Measurements from ENCODE around the gene SLC41A3. TPM values are rescaled to one million over a fixed set of nuclear protein-coding genes. Genes with fewer than 3 reads are reported as not detected.

SLC41A3 gene
- total and polyA plus RNA-seq, 2 of the 4 experiments (the other 2 are of a cell fraction): 30.5 to 43.5 TPM

DNA sequence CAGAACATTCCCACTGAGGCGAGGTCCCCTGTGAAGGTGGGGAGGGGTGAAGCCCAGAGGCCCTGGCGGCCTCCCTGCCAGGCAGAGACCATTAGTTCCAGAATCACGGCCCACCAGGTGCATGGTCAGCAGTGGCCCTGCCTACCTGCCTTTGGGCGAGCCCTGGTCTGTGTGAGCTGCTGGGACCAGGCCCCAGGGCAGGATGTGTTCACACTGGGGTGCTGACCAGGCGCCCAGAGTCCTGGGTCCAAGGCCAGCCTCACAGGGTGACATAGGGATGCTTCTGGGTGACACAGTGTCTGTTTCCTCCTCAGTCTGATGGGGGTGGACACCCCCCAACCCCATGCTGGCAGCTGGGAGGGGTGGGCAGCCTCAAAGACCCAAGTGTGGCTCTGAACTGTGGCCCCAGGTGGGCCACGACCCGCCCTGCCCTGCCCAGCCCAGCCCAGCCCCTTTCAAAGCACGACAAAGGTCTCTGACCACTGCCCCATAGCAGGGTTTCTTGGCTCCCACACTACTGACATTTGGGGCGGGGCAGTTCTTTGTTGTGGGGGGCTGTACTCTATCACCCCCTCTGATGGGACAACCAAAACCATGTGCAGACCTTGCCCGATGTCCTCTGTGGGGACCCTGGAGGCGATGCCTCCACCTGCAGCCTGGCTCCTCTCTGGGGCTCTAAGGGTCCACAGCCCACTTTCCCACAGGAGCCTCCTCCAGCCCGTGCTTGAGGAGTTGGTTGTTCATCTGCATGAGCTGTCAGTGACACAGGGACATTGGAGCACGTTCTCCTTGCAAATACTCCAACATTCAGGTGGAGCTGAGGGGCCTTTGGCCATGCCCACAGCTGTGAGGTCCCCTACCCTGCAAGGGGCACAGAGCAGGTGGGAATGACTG is 44.8 kb upstream of the SLC41A3 start:
- Histone ChIP-seq H3K27me3 (ENCODE audit: control insufficient read depth, insufficient read depth, low read length) (peaks cover 52% of the 10 kb centered on the region), H4K20me1 (ENCODE audit: insufficient read depth, low read length) (no peaks in the 10 kb centered on the region), H3K27ac (ENCODE audit: insufficient read depth, low read length) (no peak overlapping the region), H4K5ac (ENCODE audit: low read depth, low read length) (no peak overlapping the region), H2AK9ac (replicated peaks; ENCODE audit: low read depth, low read length, poor library complexity) (no peak overlapping the region), H3K9me1 (ENCODE audit: insufficient read depth, low read length) (no peaks in the 10 kb centered on the region), H3K56ac (ENCODE audit: extremely low read depth, insufficient read depth, low read length) (no peak overlapping the region), H2AK5ac (ENCODE audit: low read depth, low read length) (no peak overlapping the region), H4K8ac (ENCODE audit: low read depth in 2 of 2, low read length in 2 of 2) (no peak overlapping the region), H3K23ac (ENCODE audit: low read depth, low read length) (no peak overlapping the region), H3K14ac (replicated peaks; ENCODE audit: low read depth, low read length) (no peak overlapping the region), H3K9me3 (ENCODE audit: control insufficient read depth, insufficient read depth, low read length) (no peaks in the 10 kb centered on the region), H3K36me3 (ENCODE audit: control insufficient read depth, insufficient read depth, low read length) (no peaks in the 10 kb centered on the region), H2BK20ac (ENCODE audit: low read depth, low read length) (no peak overlapping the region), H3K4ac (ENCODE audit: low read depth, low read length) (no peak overlapping the region), H4K91ac (ENCODE audit: insufficient read depth, low read depth, low read length) (no peak overlapping the region), H3K9ac (ENCODE audit: low read depth, low read length) (no peak overlapping the region), H2AFZ (replicated peaks; ENCODE audit: low read length, poor library complexity) (no peak overlapping the region), H3K79me1 (ENCODE audit: low read depth in 1 of 2, low read length in 2 of 2) (no peaks in the 10 kb centered on the region), H2BK5ac (ENCODE audit: low read depth, low read length, poor library complexity, severe bottlenecking) (no peak overlapping the region), H2BK15ac (ENCODE audit: low read depth, low read length) (no peak overlapping the region), H3K4me1 (ENCODE audit: control insufficient read depth, insufficient read depth, low read length) (no peaks in the 10 kb centered on the region), H2BK120ac (ENCODE audit: low read depth, low read length) (no peak overlapping the region), H3K18ac (ENCODE audit: low read depth, low read length) (no peak overlapping the region), H3K4me3 (ENCODE audit: insufficient read depth, low read depth, low read length) (no peak overlapping the region), H3K4me2 (ENCODE audit: low read depth, low read length) (no peak overlapping the region)
- dilution Hi-C loops (cut with HindIII; ENCODE audit: low sequenced_read_pairs, unreplicated experiment) (no loop called here), in situ Hi-C loops (cut with MboI; ENCODE audit: low sequenced_read_pairs) (no loop called here), intact Hi-C loops (cut with micrococcal nuclease) (no loop called here)
- POLR2A ChIA-PET (ENCODE audit: unreplicated experiment): no interaction called here
- no CpG with 5 or more reads among the region's 13 CpGs for WGBS, 2 experiments (ENCODE audit: extremely low coverage in 2 of 2, insufficient read length in 1 of 2)
- ATAC-seq (ENCODE audit: low read depth): no peak
- no peak for DNase-seq
- CTCF ChIA-PET: no interaction called here
- no TSS peak for BruUV-seq (replicated peaks)
- TF ChIP-seq MAZ (IDR thresholded peaks at IDR 0.05; ENCODE audit: borderline replicate concordance, low read depth, low read length): no peak
- TF ChIP-seq, protein P1, sequence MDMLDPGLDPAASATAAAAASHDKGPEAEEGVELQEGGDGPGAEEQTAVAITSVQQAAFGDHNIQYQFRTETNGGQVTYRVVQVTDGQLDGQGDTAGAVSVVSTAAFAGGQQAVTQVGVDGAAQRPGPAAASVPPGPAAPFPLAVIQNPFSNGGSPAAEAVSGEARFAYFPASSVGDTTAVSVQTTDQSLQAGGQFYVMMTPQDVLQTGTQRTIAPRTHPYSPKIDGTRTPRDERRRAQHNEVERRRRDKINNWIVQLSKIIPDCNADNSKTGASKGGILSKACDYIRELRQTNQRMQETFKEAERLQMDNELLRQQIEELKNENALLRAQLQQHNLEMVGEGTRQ (IDR thresholded peaks at IDR 0.05; ENCODE audit: low read depth, low read length): no peak
- TF ChIP-seq RFX5 (IDR thresholded peaks at IDR 0.05; ENCODE audit: low read depth, low read length): no peak
- no peak for TF ChIP-seq FOS (IDR thresholded peaks at IDR 0.05; ENCODE audit: low read depth, low read length)
- TF ChIP-seq, protein P2, sequence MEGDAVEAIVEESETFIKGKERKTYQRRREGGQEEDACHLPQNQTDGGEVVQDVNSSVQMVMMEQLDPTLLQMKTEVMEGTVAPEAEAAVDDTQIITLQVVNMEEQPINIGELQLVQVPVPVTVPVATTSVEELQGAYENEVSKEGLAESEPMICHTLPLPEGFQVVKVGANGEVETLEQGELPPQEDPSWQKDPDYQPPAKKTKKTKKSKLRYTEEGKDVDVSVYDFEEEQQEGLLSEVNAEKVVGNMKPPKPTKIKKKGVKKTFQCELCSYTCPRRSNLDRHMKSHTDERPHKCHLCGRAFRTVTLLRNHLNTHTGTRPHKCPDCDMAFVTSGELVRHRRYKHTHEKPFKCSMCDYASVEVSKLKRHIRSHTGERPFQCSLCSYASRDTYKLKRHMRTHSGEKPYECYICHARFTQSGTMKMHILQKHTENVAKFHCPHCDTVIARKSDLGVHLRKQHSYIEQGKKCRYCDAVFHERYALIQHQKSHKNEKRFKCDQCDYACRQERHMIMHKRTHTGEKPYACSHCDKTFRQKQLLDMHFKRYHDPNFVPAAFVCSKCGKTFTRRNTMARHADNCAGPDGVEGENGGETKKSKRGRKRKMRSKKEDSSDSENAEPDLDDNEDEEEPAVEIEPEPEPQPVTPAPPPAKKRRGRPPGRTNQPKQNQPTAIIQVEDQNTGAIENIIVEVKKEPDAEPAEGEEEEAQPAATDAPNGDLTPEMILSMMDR (conservative IDR thresholded peaks at IDR 0.05; ENCODE audit: low read depth, low read length): no peak
- no peak for TF ChIP-seq CEBPB (IDR thresholded peaks at IDR 0.05; ENCODE audit: low read depth, low read length)
- no peak for TF ChIP-seq BHLHE40 (IDR thresholded peaks at IDR 0.05; ENCODE audit: low read depth, low read length)
- no peak for TF ChIP-seq SMC3 (IDR thresholded peaks at IDR 0.05; ENCODE audit: low read depth, low read length)
- no peak for TF ChIP-seq MAFK (IDR thresholded peaks at IDR 0.05; ENCODE audit: low read depth, low read length)
- TF ChIP-seq, protein P3, sequence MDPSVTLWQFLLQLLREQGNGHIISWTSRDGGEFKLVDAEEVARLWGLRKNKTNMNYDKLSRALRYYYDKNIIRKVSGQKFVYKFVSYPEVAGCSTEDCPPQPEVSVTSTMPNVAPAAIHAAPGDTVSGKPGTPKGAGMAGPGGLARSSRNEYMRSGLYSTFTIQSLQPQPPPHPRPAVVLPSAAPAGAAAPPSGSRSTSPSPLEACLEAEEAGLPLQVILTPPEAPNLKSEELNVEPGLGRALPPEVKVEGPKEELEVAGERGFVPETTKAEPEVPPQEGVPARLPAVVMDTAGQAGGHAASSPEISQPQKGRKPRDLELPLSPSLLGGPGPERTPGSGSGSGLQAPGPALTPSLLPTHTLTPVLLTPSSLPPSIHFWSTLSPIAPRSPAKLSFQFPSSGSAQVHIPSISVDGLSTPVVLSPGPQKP (IDR thresholded peaks at IDR 0.05; ENCODE audit: borderline replicate concordance, low read depth, low read length): no peak
- no peak for TF ChIP-seq CHD1 (IDR thresholded peaks at IDR 0.05; ENCODE audit: low read depth, low read length)
- TF ChIP-seq NFE2L2 (IDR thresholded peaks at IDR 0.05; ENCODE audit: low read depth, low read length): no peak
- no peak for TF ChIP-seq POLR2A (IDR thresholded peaks at IDR 0.05; ENCODE audit: low read depth, low read length)
- no peak for TF ChIP-seq RAD21 (IDR thresholded peaks at IDR 0.05; ENCODE audit: low read length)
- TF ChIP-seq RCOR1 (IDR thresholded peaks at IDR 0.05; ENCODE audit: insufficient replicate concordance, low read length): no peak

All from IMR-90 (cell line).